Caco-2 (cell line): ENCODE results near the gene GALNT1. TPM values are rescaled to one million over a fixed set of nuclear protein-coding genes. Genes with fewer than 3 reads are reported as not detected.

Experiments used
- BruUV-seq: library from RNA; stranded (reverse); fragments of 400-500 nt; replicated peaks from 2 replicates; lab custom pipeline; 2021; lab: Mats Ljungman, UMichigan
- CTCF ChIA-PET: fragments of 300-600 bp; sonication (Branson Sonifier 250); formaldehyde crosslinking; loops from one replicate; lab custom pipeline; 2022; ENCODE audit warnings: antibody characterized with exemption; lab: Charles Lee
- POLR2A ChIA-PET: fragments of 300-600 bp; sonication (Branson Sonifier 250); formaldehyde crosslinking; loops from one replicate; lab custom pipeline; 2022; ENCODE audit warnings: antibody characterized with exemption; lab: Charles Lee
- DNase-seq, 2 experiments: peaks; one replicate each; pipeline versions ENCODE4 v3.0.0 to v3.0.0-alpha.2; 2020 to 2022
- H3K27me3 ChIP-seq: replicated peaks from 2 replicates; pipeline ENCODE4 v1.6.0; 2011; ENCODE audit warnings: low read length; ENCODE audit not compliant: control insufficient read depth, insufficient read depth
- H3K36me3 ChIP-seq: 2 replicates; pipeline ENCODE4 v1.5.1; 2011; ENCODE audit warnings: low read length; ENCODE audit not compliant: control insufficient read depth, insufficient read depth
- H3K4me1 ChIP-seq: fragments of 250-450 bp; sonication (Bioruptor Pico); 2 replicates; pipeline ENCODE4 v1.5.1; 2020; ENCODE audit warnings: mild to moderate bottlenecking
- H3K4me3 ChIP-seq: 2 replicates; pipeline ENCODE4 v1.5.1; 2011; ENCODE audit warnings: low read depth, mild to moderate bottlenecking, control low read depth, low read length
- H3K9me3 ChIP-seq: fragments of 250-450 bp; sonication (Bioruptor Pico); 2 replicates; pipeline ENCODE4 v1.5.1; 2020; ENCODE audit warnings: mild to moderate bottlenecking, moderate library complexity
- H3K27ac Mint-ChIP-seq: one replicate; pipeline ENCODE4 v1.8.0; 2022; ENCODE audit warnings: mixed read lengths; ENCODE audit not compliant: unreplicated experiment
- H3K27me3 Mint-ChIP-seq: one replicate; pipeline ENCODE4 v1.8.0; 2022; ENCODE audit warnings: mixed read lengths; ENCODE audit not compliant: insufficient read depth, unreplicated experiment
- H3K36me3 Mint-ChIP-seq: one replicate; pipeline ENCODE4 v1.8.0; 2022; ENCODE audit warnings: mild to moderate bottlenecking, mixed read lengths; ENCODE audit not compliant: insufficient read depth, unreplicated experiment
- H3K4me1 Mint-ChIP-seq: one replicate; pipeline ENCODE4 v1.8.0; 2022; ENCODE audit warnings: low read depth, mixed read lengths; ENCODE audit not compliant: unreplicated experiment
- H3K4me3 Mint-ChIP-seq: one replicate; pipeline ENCODE4 v1.8.0; 2022; ENCODE audit warnings: mild to moderate bottlenecking, moderate library complexity, mixed read lengths; ENCODE audit not compliant: unreplicated experiment
- H3K9me3 Mint-ChIP-seq: one replicate; pipeline ENCODE4 v1.8.0; 2022; ENCODE audit warnings: mixed read lengths; ENCODE audit not compliant: unreplicated experiment
- CTCF ChIP-seq, 2 experiments: fragments of 200-600 bp in 1 of 2; IDR thresholded peaks; 1 replicate in 1 of 2; 2 replicates in 1 of 2; pipeline versions ENCODE4 v1.5.1 to v1.8.0; 2011 to 2022; ENCODE audit warnings: antibody characterized with exemption in 1 of 2, control low read depth in 1 of 2, inconsistent platforms in 1 of 2, low read depth in 1 of 2, low read length in 1 of 2, mild to moderate bottlenecking in 1 of 2, moderate library complexity in 1 of 2; ENCODE audit not compliant: insufficient read depth in 1 of 2, severe bottlenecking in 1 of 2, unreplicated experiment in 1 of 2
- intact Hi-C: fragments of 100-400 bp; cut with micrococcal nuclease; formaldehyde crosslinking; loops from one replicate; pipeline ENCODE4 v1.10.0; 2022; ENCODE audit not compliant: unreplicated experiment
- total RNA-seq: library from RNA; stranded (reverse); gene quantifications from 2 replicates; pipeline ENCODE4 v1.2.3, GENCODE V29; 2022

GALNT1 gene
- total RNA-seq, 1 experiment from 2014 or later, result 53.6 TPM

- Mint-ChIP-seq H3K27me3 (no peaks in the 10 kb centered on the region), H3K27ac (no peak overlapping the region), H3K4me1 (peaks cover 7% of the 10 kb centered on the region), H3K36me3 (peaks cover 6% of the 10 kb centered on the region), H3K9me3 (peaks cover 23% of the 10 kb centered on the region), H3K4me3 (no peak overlapping the region)
- H3K36me3 ChIP-seq, result no peaks in the 10 kb centered on the region
- TF ChIP-seq CTCF (IDR thresholded peaks at IDR 0.05; ENCODE audit: insufficient read depth in 1 of 2, low read depth in 1 of 2, low read length in 1 of 2, severe bottlenecking in 1 of 2, unreplicated experiment in 1 of 2), result no peak
- ChIA-PET POLR2A (no interaction called here), CTCF (no interaction called here)
- BruUV-seq, result no TSS peak
- no peak for DNase-seq
- no peaks in the 10 kb centered on the region for H3K9me3 ChIP-seq
- no peaks in the 10 kb centered on the region for H3K27me3 ChIP-seq
- intact Hi-C loops, result no loop called here
- no peaks in the 10 kb centered on the region for H3K4me1 ChIP-seq
- H3K4me3 ChIP-seq, result no peak overlapping the region
These were observed 61.3 kb downstream of the GALNT1 start for GRCh38 chr18:35642802-35643201.

GRCh38 chr18:35646449-35646848, 64.9 kb downstream of the GALNT1 start:
- intact Hi-C loops, result no loop called here
- POLR2A ChIA-PET, result no interaction called here

GRCh38 chr18:35653392-35654135, 72.0 kb downstream of the GALNT1 start:
- no peaks in the 10 kb centered on the region for H3K36me3 ChIP-seq
- BruUV-seq, result no TSS peak
- no peak for TF ChIP-seq CTCF (IDR thresholded peaks at IDR 0.05; ENCODE audit: insufficient read depth in 1 of 2, low read depth in 1 of 2, low read length in 1 of 2, severe bottlenecking in 1 of 2, unreplicated experiment in 1 of 2)
- no peak for DNase-seq
- H3K27me3 ChIP-seq, result no peaks in the 10 kb centered on the region
- Mint-ChIP-seq H3K9me3 (no peaks in the 10 kb centered on the region), H3K36me3 (no peaks in the 10 kb centered on the region), H3K4me1 (no peaks in the 10 kb centered on the region), H3K27me3 (no peaks in the 10 kb centered on the region), H3K4me3 (no peak overlapping the region), H3K27ac (no peak overlapping the region)
- H3K4me1 ChIP-seq, result no peaks in the 10 kb centered on the region
- ChIA-PET POLR2A (no interaction called here), CTCF (no interaction called here)
- intact Hi-C loops, result no loop called here
- H3K4me3 ChIP-seq, result no peak overlapping the region
- H3K9me3 ChIP-seq, result no peaks in the 10 kb centered on the region

More at GRCh38 chr18:35646449-35646848, 64.9 kb downstream of the GALNT1 start:
- no peak for DNase-seq
- H3K4me3 Mint-ChIP-seq, result no peak overlapping the region
- BruUV-seq, result no TSS peak
- H3K9me3 Mint-ChIP-seq, result peaks cover 17% of the 10 kb centered on the region
- Histone ChIP-seq H3K9me3 (no peaks in the 10 kb centered on the region), H3K4me1 (no peaks in the 10 kb centered on the region), H3K27me3 (no peaks in the 10 kb centered on the region), H3K36me3 (no peaks in the 10 kb centered on the region), H3K4me3 (no peak overlapping the region)
- no peak overlapping the region for H3K27ac Mint-ChIP-seq
- TF ChIP-seq CTCF (IDR thresholded peaks at IDR 0.05; ENCODE audit: insufficient read depth in 1 of 2, low read depth in 1 of 2, low read length in 1 of 2, severe bottlenecking in 1 of 2, unreplicated experiment in 1 of 2), result no peak
- H3K4me1 Mint-ChIP-seq, result no peaks in the 10 kb centered on the region
- H3K36me3 Mint-ChIP-seq, result no peaks in the 10 kb centered on the region
- no peaks in the 10 kb centered on the region for H3K27me3 Mint-ChIP-seq
- CTCF ChIA-PET, result no interaction called here
